ENCODE data around the gene WDR70. TPM values are rescaled to one million over a fixed set of nuclear protein-coding genes. Genes with fewer than 3 reads are reported as not detected.

WDR70 gene
- total RNA-seq, 1 donor from 2014 or later, result 43.0 TPM

- DNase-seq (ENCODE audit: low spot score, unreplicated experiment), result no peak
- no peaks in the 10 kb centered on the region for H3K4me1 Mint-ChIP-seq (ENCODE audit: low read depth)
- H3K9me3 Mint-ChIP-seq (ENCODE audit: low read depth), result peaks cover 3% of the 10 kb centered on the region
- H3K27ac Mint-ChIP-seq, result no peak overlapping the region
- no peak overlapping the region for H3K4me3 Mint-ChIP-seq (ENCODE audit: low read depth)
- no peak for TF ChIP-seq CTCF (IDR thresholded peaks at IDR 0.05; ENCODE audit: unreplicated experiment)
- H3K27me3 Mint-ChIP-seq, result no peaks in the 10 kb centered on the region
- H3K36me3 Mint-ChIP-seq (ENCODE audit: insufficient read depth), result no peaks in the 10 kb centered on the region
Observed at GRCh38 chr5:37799865-37800421, 420.8 kb downstream of the WDR70 start.

GRCh38 chr5:37801521-37801920 lies 422.4 kb downstream of the WDR70 start:
- no peak for TF ChIP-seq CTCF (IDR thresholded peaks at IDR 0.05; ENCODE audit: unreplicated experiment)
- Mint-ChIP-seq H3K4me3 (ENCODE audit: low read depth) (no peak overlapping the region), H3K9me3 (ENCODE audit: low read depth) (no peaks in the 10 kb centered on the region), H3K27ac (no peak overlapping the region), H3K27me3 (no peaks in the 10 kb centered on the region), H3K36me3 (ENCODE audit: insufficient read depth) (no peaks in the 10 kb centered on the region), H3K4me1 (ENCODE audit: low read depth) (no peaks in the 10 kb centered on the region)
- DNase-seq (ENCODE audit: low spot score, unreplicated experiment), result no peak

Other genes starting within 250 kb of the WDR70 start
- gene CPLANE1, start 129.9 kb upstream of the WDR70 start, total RNA-seq, result 29.4 and 31.2 TPM in 2 replicates
- gene NUP155, start 8.2 kb upstream of the WDR70 start, total RNA-seq, result 37.6 and 41.6 TPM in 2 replicates